ENCODE data around the gene PVR. TPM values are rescaled to one million over a fixed set of nuclear protein-coding genes. Genes with fewer than 3 reads are reported as not detected.

PVR gene
- total and polyA plus RNA-seq, 9 of the 15 experiments (the other 6 are each of a cell fraction or from before 2014, with no cell fraction given) = 0.89 to 14.5 (median 9.8) TPM

- in situ Hi-C loops (cut with MboI) (no loop called here), intact Hi-C loops (cut with micrococcal nuclease) (no loop called here)
- no peak for ATAC-seq
- no peaks in the 10 kb centered on the region for H4K20me1 ChIP-seq (replicated peaks; ENCODE audit: control insufficient read depth, insufficient read depth, low read length)
- H3K9me1 ChIP-seq (ENCODE audit: control insufficient read depth, insufficient read depth, low read length) = no peaks in the 10 kb centered on the region
- ChIA-PET POLR2A (interaction anchor here (0.7 to 1.9 kb wide), 2 partner anchors 13 to 15 kb away, joined by 3 to 5 read pairs; no protein-coding TSS in a partner anchor), CTCF (ENCODE audit: low intra/inter-chr PET ratio) (interaction anchor here (0.7 kb wide), 1 partner anchor 1236 kb away, joined by 4 read pairs; no protein-coding TSS in a partner anchor)
- no peak for FAIRE-seq
- H3K4me3 ChIP-seq = no peak overlapping the region
- DNase-seq (ENCODE audit: extremely low read depth in 1 of 4, low spot score in 3 of 4) = no peak
- H3K27ac ChIP-seq (ENCODE audit: extremely low read depth, low read depth, low read length) = no peak overlapping the region
- H2AFZ ChIP-seq (ENCODE audit: low read depth, low read length) = no peak overlapping the region
- H3K9ac ChIP-seq (ENCODE audit: insufficient read depth in 1 of 2, low read depth in 2 of 2, low read length in 2 of 2) = no peak overlapping the region
- H3K4me1 ChIP-seq (replicated peaks in 1 of 2; ENCODE audit: control insufficient read depth in 2 of 2, insufficient read depth in 2 of 2, low read length in 2 of 2) = peaks cover 0 to 25% of the 10 kb centered on the region in 2 experiments; a peak in 3 of 5 replicates
- no peak overlapping the region for H3K4me2 ChIP-seq (ENCODE audit: insufficient read depth, low read length)
- whole genome bisulfite sequencing (ENCODE audit: insufficient coverage, low coverage, missing lambda C conversion rate) = 78% methylated on average over 30 of the region's 31 CpGs
- no peaks in the 10 kb centered on the region for H3K9me3 ChIP-seq (replicated peaks; ENCODE audit: control insufficient read depth, insufficient read depth, low read depth, low read length)
- peaks cover 17% of the 10 kb centered on the region; the same call in 2 of the 3 replicates for H3K36me3 ChIP-seq (ENCODE audit: control insufficient read depth, insufficient read depth, low read length)
- no peaks in the 10 kb centered on the region for H3K27me3 ChIP-seq (ENCODE audit: control insufficient read depth in 2 of 2, insufficient read depth in 2 of 2, low read length in 2 of 2)
- TF ChIP-seq POLR2G (IDR thresholded peaks at IDR 0.05; ENCODE audit: low read depth, low read length) (0 out of 2 replicates have a peak, but pooled peaks have one; percentile 23), RBFOX2 (IDR thresholded peaks at IDR 0.05; ENCODE audit: low read depth, low read length) (0 out of 2 replicates have a peak, but pooled peaks have one; percentile 32), ILK (tag; IDR thresholded peaks at IDR 0.05; ENCODE audit: borderline replicate concordance, low read depth) (no peak)
- peaks cover 7% of the 10 kb centered on the region; the same call in 2 of the 3 replicates for H3K79me2 ChIP-seq (ENCODE audit: control insufficient read depth, insufficient read depth, low read length)
- BruUV-seq (replicated peaks) = no TSS peak
These were observed 3.4 kb downstream of the PVR start for GRCh38 chr19:44647144-44647543.

GRCh38 chr19:44648631-44649251 is 5.0 kb downstream of the PVR start:
- H3K27ac ChIP-seq (ENCODE audit: extremely low read depth, low read depth, low read length) = no peak overlapping the region
- in situ Hi-C loops (cut with MboI) (no loop called here), intact Hi-C loops (cut with micrococcal nuclease) (no loop called here)
- peak; percentile 48 for FAIRE-seq
- CTCF ChIA-PET (ENCODE audit: low intra/inter-chr PET ratio) = no interaction called here
- H4K20me1 ChIP-seq (replicated peaks; ENCODE audit: control insufficient read depth, insufficient read depth, low read length) = no peaks in the 10 kb centered on the region
- no peaks in the 10 kb centered on the region for H3K27me3 ChIP-seq (ENCODE audit: control insufficient read depth in 2 of 2, insufficient read depth in 2 of 2, low read length in 2 of 2)
- H3K79me2 ChIP-seq (ENCODE audit: control insufficient read depth, insufficient read depth, low read length) = peaks cover 7% of the 10 kb centered on the region; the same call in 2 of the 3 replicates
- H3K9ac ChIP-seq (ENCODE audit: insufficient read depth in 1 of 2, low read depth in 2 of 2, low read length in 2 of 2) = no peak overlapping the region
- ATAC-seq = no peak
- H3K9me1 ChIP-seq (ENCODE audit: control insufficient read depth, insufficient read depth, low read length) = no peaks in the 10 kb centered on the region
- BruUV-seq (replicated peaks) = no TSS peak
- H2AFZ ChIP-seq (ENCODE audit: low read depth, low read length) = no peak overlapping the region
- H3K4me1 ChIP-seq (replicated peaks in 1 of 2; ENCODE audit: control insufficient read depth in 2 of 2, insufficient read depth in 2 of 2, low read length in 2 of 2) = peaks cover 0 to 15% of the 10 kb centered on the region in 2 experiments; a peak in 3 of 5 replicates
- POLR2A ChIA-PET = interaction anchor here (0.6 to 1.9 kb wide), 7 partner anchors 9 to 88 kb away, joined by 3 to 5 read pairs (median 4); no protein-coding TSS in a partner anchor
- peaks cover 25% of the 10 kb centered on the region; the same call in 2 of the 3 replicates for H3K36me3 ChIP-seq (ENCODE audit: control insufficient read depth, insufficient read depth, low read length)
- H3K9me3 ChIP-seq (replicated peaks; ENCODE audit: control insufficient read depth, insufficient read depth, low read depth, low read length) = no peaks in the 10 kb centered on the region
- WGBS (ENCODE audit: insufficient coverage, low coverage, missing lambda C conversion rate) = 57% methylated on average over 3 of the region's 3 CpGs
- DNase-seq (ENCODE audit: extremely low read depth in 1 of 4, low spot score in 3 of 4) = no peak
- no peak overlapping the region for H3K4me2 ChIP-seq (ENCODE audit: insufficient read depth, low read length)
- H3K4me3 ChIP-seq = no peak overlapping the region
- no peak for TF ChIP-seq NFXL1 (CRISPR knock-in tag; IDR thresholded peaks at IDR 0.05)
- TF ChIP-seq MYC (IDR thresholded peaks at IDR 0.05; ENCODE audit: low read depth, low read length) = no peak
- no peak for TF ChIP-seq MYC (CRISPR knock-in tag; IDR thresholded peaks at IDR 0.05; ENCODE audit: borderline replicate concordance, low read depth)
- no peak for TF ChIP-seq POLR2AphosphoS2 (IDR thresholded peaks at IDR 0.05; ENCODE audit: low read length)
- TF ChIP-seq YY1 (IDR thresholded peaks at IDR 0.05; ENCODE audit: borderline replicate concordance in 1 of 3, control insufficient read depth in 1 of 3, extremely low read depth in 1 of 3, insufficient read depth in 3 of 3, insufficient read length in 1 of 3, insufficient replicate concordance in 2 of 3, low read depth in 1 of 3, low read length in 2 of 3) = no peak
- TF ChIP-seq RBM14 (IDR thresholded peaks at IDR 0.05; ENCODE audit: borderline replicate concordance, insufficient read depth, low read depth, low read length) = no peak
- no peak for TF ChIP-seq PHB (CRISPR knock-in tag; IDR thresholded peaks at IDR 0.05)
- TF ChIP-seq RCOR1 (IDR thresholded peaks at IDR 0.05; ENCODE audit: borderline replicate concordance in 1 of 2, low read depth in 2 of 2, low read length in 2 of 2) = no peak
- TF ChIP-seq ZNF696 (CRISPR knock-in tag; conservative IDR thresholded peaks at IDR 0.05) = no peak
- no peak for TF ChIP-seq ILK (tag; IDR thresholded peaks at IDR 0.05; ENCODE audit: borderline replicate concordance, low read depth)
- no peak for TF ChIP-seq HOXB6 (CRISPR knock-in tag; IDR thresholded peaks at IDR 0.05; ENCODE audit: borderline replicate concordance)
- no peak for TF ChIP-seq DNMT1 (IDR thresholded peaks at IDR 0.05)
- TF ChIP-seq MIER1 (IDR thresholded peaks at IDR 0.05; ENCODE audit: low read depth) = no peak
